ENCODE data around the gene CFAP410. TPM values are rescaled to one million over a fixed set of nuclear protein-coding genes. Genes with fewer than 3 reads are reported as not detected.

CFAP410 gene
- total RNA-seq, 1 donor from 2014 or later, result 10.4 TPM

- no peaks in the 10 kb centered on the region for H3K9me3 ChIP-seq (ENCODE audit: insufficient read depth, low read depth, low read length)
- H3K27ac Mint-ChIP-seq (ENCODE audit: unreplicated experiment), result no peak overlapping the region
- peaks cover 6% of the 10 kb centered on the region for H3K36me3 Mint-ChIP-seq (ENCODE audit: low read depth, unreplicated experiment)
- no peak overlapping the region for H3K27ac ChIP-seq (ENCODE audit: low read depth, low read length)
- H3K4me1 Mint-ChIP-seq (ENCODE audit: low read depth, unreplicated experiment), result no peaks in the 10 kb centered on the region
- H3K79me2 ChIP-seq (ENCODE audit: insufficient read depth, low read length), result no peaks in the 10 kb centered on the region
- FAIRE-seq (no peak), DNase-seq (ENCODE audit: low read depth) (no peak)
- no peak overlapping the region for H3K9ac ChIP-seq (ENCODE audit: low read length)
- H3K4me1 ChIP-seq (ENCODE audit: insufficient read depth, low read length), result no peaks in the 10 kb centered on the region
- no peak overlapping the region for H2AFZ ChIP-seq (ENCODE audit: low read depth, low read length)
- H3K4me3 ChIP-seq (ENCODE audit: insufficient read depth, low read depth, low read length), result no peak overlapping the region
- H3K4me3 Mint-ChIP-seq (ENCODE audit: unreplicated experiment), result no peak overlapping the region
- H3K9me3 Mint-ChIP-seq (ENCODE audit: unreplicated experiment), result no peaks in the 10 kb centered on the region
- TF ChIP-seq, protein P1, sequence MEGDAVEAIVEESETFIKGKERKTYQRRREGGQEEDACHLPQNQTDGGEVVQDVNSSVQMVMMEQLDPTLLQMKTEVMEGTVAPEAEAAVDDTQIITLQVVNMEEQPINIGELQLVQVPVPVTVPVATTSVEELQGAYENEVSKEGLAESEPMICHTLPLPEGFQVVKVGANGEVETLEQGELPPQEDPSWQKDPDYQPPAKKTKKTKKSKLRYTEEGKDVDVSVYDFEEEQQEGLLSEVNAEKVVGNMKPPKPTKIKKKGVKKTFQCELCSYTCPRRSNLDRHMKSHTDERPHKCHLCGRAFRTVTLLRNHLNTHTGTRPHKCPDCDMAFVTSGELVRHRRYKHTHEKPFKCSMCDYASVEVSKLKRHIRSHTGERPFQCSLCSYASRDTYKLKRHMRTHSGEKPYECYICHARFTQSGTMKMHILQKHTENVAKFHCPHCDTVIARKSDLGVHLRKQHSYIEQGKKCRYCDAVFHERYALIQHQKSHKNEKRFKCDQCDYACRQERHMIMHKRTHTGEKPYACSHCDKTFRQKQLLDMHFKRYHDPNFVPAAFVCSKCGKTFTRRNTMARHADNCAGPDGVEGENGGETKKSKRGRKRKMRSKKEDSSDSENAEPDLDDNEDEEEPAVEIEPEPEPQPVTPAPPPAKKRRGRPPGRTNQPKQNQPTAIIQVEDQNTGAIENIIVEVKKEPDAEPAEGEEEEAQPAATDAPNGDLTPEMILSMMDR (IDR thresholded peaks at IDR 0.05; ENCODE audit: insufficient read depth, low read depth, low read length), result no peak
- no peak for TF ChIP-seq EZH2 (IDR thresholded peaks at IDR 0.05; ENCODE audit: insufficient read depth, low read length)
- no peak overlapping the region for H3K4me2 ChIP-seq (ENCODE audit: low read length)
- no peaks in the 10 kb centered on the region for H3K27me3 ChIP-seq (ENCODE audit: insufficient read depth, low read length)
- no peaks in the 10 kb centered on the region for H3K36me3 ChIP-seq (ENCODE audit: insufficient read depth, low read length)
- no peaks in the 10 kb centered on the region for H3K27me3 Mint-ChIP-seq (ENCODE audit: low read depth, unreplicated experiment)
- H4K20me1 ChIP-seq (ENCODE audit: insufficient read depth, low read length), result peaks cover 4% of the 10 kb centered on the region
Observed at GRCh38 chr21:44317241-44317782, 21.9 kb downstream of the CFAP410 start.

DNA sequence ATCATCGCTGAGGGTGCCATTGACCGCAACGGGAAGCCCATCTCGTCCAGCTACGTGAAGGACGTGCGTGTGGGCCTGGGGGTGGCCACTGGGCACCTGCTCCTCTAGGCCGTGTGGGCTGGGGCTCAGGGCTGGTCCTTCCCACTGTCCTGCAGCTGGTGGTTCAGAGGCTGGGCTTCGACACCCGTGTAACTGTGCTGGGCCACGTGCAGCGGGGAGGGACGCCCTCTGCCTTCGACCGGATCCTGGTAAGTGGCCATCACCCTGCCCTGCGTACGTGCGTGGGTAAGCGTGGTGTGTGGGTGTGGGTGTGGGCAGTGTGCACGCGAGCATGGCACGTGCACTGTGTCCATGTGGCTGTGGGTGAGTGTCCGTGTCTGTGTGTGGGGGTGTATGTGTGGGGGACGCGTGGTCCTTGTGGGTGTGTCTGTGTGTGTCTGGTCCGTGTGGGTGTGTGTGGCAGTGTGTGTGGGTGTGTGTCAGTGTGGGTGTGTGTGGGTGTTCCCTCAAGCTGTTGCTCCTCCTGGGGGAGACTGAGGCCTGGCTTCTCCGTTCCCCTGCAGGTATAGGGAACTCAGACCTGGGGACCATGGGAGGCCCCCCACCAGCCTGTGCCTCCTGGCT is 22.8 kb downstream of the CFAP410 start:
- Histone ChIP-seq H4K20me1 (ENCODE audit: insufficient read depth, low read length) (peaks cover 4% of the 10 kb centered on the region), H3K9ac (ENCODE audit: low read length) (no peak overlapping the region), H3K79me2 (ENCODE audit: insufficient read depth, low read length) (no peaks in the 10 kb centered on the region), H3K4me2 (ENCODE audit: low read length) (no peak overlapping the region), H3K27ac (ENCODE audit: low read depth, low read length) (no peak overlapping the region), H3K27me3 (ENCODE audit: insufficient read depth, low read length) (no peaks in the 10 kb centered on the region), H2AFZ (ENCODE audit: low read depth, low read length) (no peak overlapping the region), H3K4me3 (ENCODE audit: insufficient read depth, low read depth, low read length) (no peak overlapping the region), H3K9me3 (ENCODE audit: insufficient read depth, low read depth, low read length) (no peaks in the 10 kb centered on the region), H3K4me1 (ENCODE audit: insufficient read depth, low read length) (no peaks in the 10 kb centered on the region), H3K36me3 (ENCODE audit: insufficient read depth, low read length) (peaks cover under 1% of the 10 kb centered on the region)
- Mint-ChIP-seq H3K9me3 (ENCODE audit: unreplicated experiment) (no peaks in the 10 kb centered on the region), H3K27ac (ENCODE audit: unreplicated experiment) (peak overlapping the region; percentile 77), H3K36me3 (ENCODE audit: low read depth, unreplicated experiment) (peaks cover 6% of the 10 kb centered on the region), H3K4me3 (ENCODE audit: unreplicated experiment) (no peak overlapping the region), H3K27me3 (ENCODE audit: low read depth, unreplicated experiment) (no peaks in the 10 kb centered on the region), H3K4me1 (ENCODE audit: low read depth, unreplicated experiment) (no peaks in the 10 kb centered on the region)
- FAIRE-seq (no peak), DNase-seq (ENCODE audit: low read depth) (no peak)
- no peak for TF ChIP-seq EZH2 (IDR thresholded peaks at IDR 0.05; ENCODE audit: insufficient read depth, low read length)
- TF ChIP-seq, protein P1 (IDR thresholded peaks at IDR 0.05; ENCODE audit: insufficient read depth, low read depth, low read length), result no peak

DNA sequence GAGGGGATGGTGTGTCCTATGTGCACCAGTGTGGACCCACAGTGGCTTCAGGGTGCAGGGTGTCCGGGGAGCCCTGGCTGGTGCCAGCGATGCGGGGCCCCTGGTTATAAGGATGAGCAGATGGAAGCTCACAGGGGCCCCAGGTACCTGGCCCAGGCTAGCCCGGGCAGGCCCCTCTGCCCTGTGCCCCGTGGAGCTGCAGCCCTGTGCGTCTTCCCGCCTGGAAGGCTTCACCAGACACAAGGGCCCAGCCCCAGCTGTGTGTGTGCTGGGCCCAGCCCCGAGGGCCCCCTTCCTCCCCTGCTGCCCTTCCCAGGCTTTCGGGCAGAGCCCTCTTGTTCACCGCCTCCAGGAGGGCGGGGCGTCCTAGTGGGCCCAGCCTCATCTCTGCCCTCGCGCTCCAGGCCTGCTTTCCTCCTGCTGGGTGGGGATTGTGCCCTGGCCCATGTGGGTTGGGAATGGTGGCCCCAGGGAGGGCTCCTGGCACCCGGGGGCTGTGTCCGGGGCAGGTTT is 23.4 kb downstream of the CFAP410 start:
- Mint-ChIP-seq H3K27me3 (ENCODE audit: low read depth, unreplicated experiment) (no peaks in the 10 kb centered on the region), H3K4me1 (ENCODE audit: low read depth, unreplicated experiment) (no peaks in the 10 kb centered on the region), H3K4me3 (ENCODE audit: unreplicated experiment) (no peak overlapping the region), H3K27ac (ENCODE audit: unreplicated experiment) (peak overlapping the region; percentile 7), H3K36me3 (ENCODE audit: low read depth, unreplicated experiment) (peaks cover 6% of the 10 kb centered on the region), H3K9me3 (ENCODE audit: unreplicated experiment) (no peaks in the 10 kb centered on the region)
- no peaks in the 10 kb centered on the region for H3K79me2 ChIP-seq (ENCODE audit: insufficient read depth, low read length)
- no peaks in the 10 kb centered on the region for H3K4me1 ChIP-seq (ENCODE audit: insufficient read depth, low read length)
- H3K4me2 ChIP-seq (ENCODE audit: low read length), result no peak overlapping the region
- FAIRE-seq, result no peak
- no peak overlapping the region for H3K9ac ChIP-seq (ENCODE audit: low read length)
- no peak overlapping the region for H3K27ac ChIP-seq (ENCODE audit: low read depth, low read length)
- H2AFZ ChIP-seq (ENCODE audit: low read depth, low read length), result no peak overlapping the region
- H3K9me3 ChIP-seq (ENCODE audit: insufficient read depth, low read depth, low read length), result no peaks in the 10 kb centered on the region
- H3K4me3 ChIP-seq (ENCODE audit: insufficient read depth, low read depth, low read length), result no peak overlapping the region
- TF ChIP-seq, protein P1 (IDR thresholded peaks at IDR 0.05; ENCODE audit: insufficient read depth, low read depth, low read length), result no peak
- TF ChIP-seq EZH2 (IDR thresholded peaks at IDR 0.05; ENCODE audit: insufficient read depth, low read length), result no peak
- no peaks in the 10 kb centered on the region for H3K27me3 ChIP-seq (ENCODE audit: insufficient read depth, low read length)
- no peak for DNase-seq (ENCODE audit: low read depth)
- H3K36me3 ChIP-seq (ENCODE audit: insufficient read depth, low read length), result peaks cover 5% of the 10 kb centered on the region
- peaks cover 9% of the 10 kb centered on the region for H4K20me1 ChIP-seq (ENCODE audit: insufficient read depth, low read length)

Measured in astrocyte (in vitro differentiated cells and primary cell).